Glutamatergic neuron (in vitro differentiated cells): Measurements from ENCODE around the gene DRC3. TPM values are rescaled to one million over a fixed set of nuclear protein-coding genes. Genes with fewer than 3 reads are reported as not detected.

Experiments used
- DNase-seq: peaks from one replicate; pipeline ENCODE4 v3.0.0; 2022
- H3K27ac Mint-ChIP-seq: one replicate; pipeline ENCODE4 v1.8.0; 2020; ENCODE audit warnings: mild to moderate bottlenecking, mixed read lengths, inconsistent platforms; ENCODE audit not compliant: unreplicated experiment
- H3K27me3 Mint-ChIP-seq: one replicate; pipeline ENCODE4 v1.8.0; 2020; ENCODE audit warnings: mild to moderate bottlenecking, moderate library complexity, mixed read lengths, inconsistent platforms; ENCODE audit not compliant: unreplicated experiment
- H3K36me3 Mint-ChIP-seq: one replicate; pipeline ENCODE4 v1.8.0; 2020; ENCODE audit warnings: mild to moderate bottlenecking, mixed read lengths, inconsistent platforms; ENCODE audit not compliant: unreplicated experiment
- H3K4me1 Mint-ChIP-seq: one replicate; pipeline ENCODE4 v1.8.0; 2020; ENCODE audit warnings: mild to moderate bottlenecking, low read depth, mixed read lengths, inconsistent platforms; ENCODE audit not compliant: unreplicated experiment
- H3K4me3 Mint-ChIP-seq: one replicate; pipeline ENCODE4 v1.8.0; 2020; ENCODE audit warnings: mild to moderate bottlenecking, mixed read lengths, inconsistent platforms; ENCODE audit not compliant: unreplicated experiment
- H3K9me3 Mint-ChIP-seq: one replicate; pipeline ENCODE4 v1.8.0; 2020; ENCODE audit warnings: mild to moderate bottlenecking, moderate library complexity, mixed read lengths, inconsistent platforms; ENCODE audit not compliant: unreplicated experiment
- total RNA-seq: library from RNA; stranded (reverse); fragmentation: NEBNext Ultra II Directional; extraction: Animal tissue kit (Norgen Biotek cat#: 25700); gene quantifications from one replicate; pipeline ENCODE4 v1.2.1, GENCODE V29; 2021; ENCODE audit not compliant: unreplicated experiment
- TF ChIP-seq, protein P1 (sequence below): fragments of 200-600 bp; sonication (generic); IDR thresholded peaks from one replicate; pipeline ENCODE4 v1.5.0; 2021; ENCODE audit not compliant: partially characterized antibody, unreplicated experiment

Gene DRC3
- total RNA-seq, 1 donor from 2014 or later = 0.29 TPM

DNA sequence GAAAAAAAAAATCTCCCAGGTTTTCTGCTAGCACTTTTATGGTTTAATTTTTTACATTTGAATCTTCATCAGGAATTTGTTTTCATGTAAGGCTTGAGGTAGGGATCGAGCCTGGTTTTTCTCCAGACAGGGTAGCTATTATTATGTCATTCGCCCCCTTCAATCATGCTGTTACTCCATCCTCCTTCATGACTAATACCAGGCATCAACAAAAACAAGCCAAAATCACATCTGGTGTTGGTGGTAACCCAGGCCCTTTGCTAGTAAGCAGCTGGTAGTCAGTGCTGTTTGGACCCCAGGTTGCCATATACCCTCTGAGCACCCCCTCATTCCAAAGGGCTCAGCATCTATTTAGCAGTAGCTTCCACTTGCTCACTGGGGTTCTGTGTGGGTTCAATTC lies 29.5 kb downstream of the DRC3 start:
- Mint-ChIP-seq H3K4me3 (no peak overlapping the region), H3K27me3 (peaks cover 12% of the 10 kb centered on the region), H3K36me3 (no peaks in the 10 kb centered on the region), H3K9me3 (peaks cover 9% of the 10 kb centered on the region), H3K4me1 (peaks cover 31% of the 10 kb centered on the region), H3K27ac (no peak overlapping the region)
- TF ChIP-seq, protein P1, sequence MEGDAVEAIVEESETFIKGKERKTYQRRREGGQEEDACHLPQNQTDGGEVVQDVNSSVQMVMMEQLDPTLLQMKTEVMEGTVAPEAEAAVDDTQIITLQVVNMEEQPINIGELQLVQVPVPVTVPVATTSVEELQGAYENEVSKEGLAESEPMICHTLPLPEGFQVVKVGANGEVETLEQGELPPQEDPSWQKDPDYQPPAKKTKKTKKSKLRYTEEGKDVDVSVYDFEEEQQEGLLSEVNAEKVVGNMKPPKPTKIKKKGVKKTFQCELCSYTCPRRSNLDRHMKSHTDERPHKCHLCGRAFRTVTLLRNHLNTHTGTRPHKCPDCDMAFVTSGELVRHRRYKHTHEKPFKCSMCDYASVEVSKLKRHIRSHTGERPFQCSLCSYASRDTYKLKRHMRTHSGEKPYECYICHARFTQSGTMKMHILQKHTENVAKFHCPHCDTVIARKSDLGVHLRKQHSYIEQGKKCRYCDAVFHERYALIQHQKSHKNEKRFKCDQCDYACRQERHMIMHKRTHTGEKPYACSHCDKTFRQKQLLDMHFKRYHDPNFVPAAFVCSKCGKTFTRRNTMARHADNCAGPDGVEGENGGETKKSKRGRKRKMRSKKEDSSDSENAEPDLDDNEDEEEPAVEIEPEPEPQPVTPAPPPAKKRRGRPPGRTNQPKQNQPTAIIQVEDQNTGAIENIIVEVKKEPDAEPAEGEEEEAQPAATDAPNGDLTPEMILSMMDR = no peak
- no peak for DNase-seq

DNA sequence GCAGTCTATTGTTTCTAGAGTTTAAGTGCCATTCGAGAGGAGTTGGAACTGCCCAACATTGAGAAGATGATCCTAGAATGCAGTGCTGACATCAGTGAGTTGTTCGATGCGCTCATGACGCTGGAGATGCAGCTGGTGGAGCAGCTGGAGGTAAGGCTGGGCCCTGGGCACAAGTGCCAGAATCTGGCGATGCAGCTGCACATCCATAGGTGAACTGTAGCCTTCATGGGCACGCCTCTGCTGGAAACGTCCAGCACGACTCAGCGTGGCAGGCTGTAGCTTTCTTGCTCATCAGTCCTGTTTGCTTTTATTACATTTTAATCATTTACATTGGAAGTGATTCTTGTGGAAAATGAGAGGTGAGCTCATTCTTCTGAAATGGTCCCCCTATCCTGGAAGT lies 31.7 kb downstream of the DRC3 start:
- Mint-ChIP-seq H3K4me1 (peaks cover 33% of the 10 kb centered on the region), H3K27me3 (peaks cover 15% of the 10 kb centered on the region), H3K4me3 (no peak overlapping the region), H3K9me3 (peaks cover 9% of the 10 kb centered on the region), H3K27ac (no peak overlapping the region), H3K36me3 (no peaks in the 10 kb centered on the region)
- TF ChIP-seq, protein P1 = no peak
- DNase-seq = no peak

DNA sequence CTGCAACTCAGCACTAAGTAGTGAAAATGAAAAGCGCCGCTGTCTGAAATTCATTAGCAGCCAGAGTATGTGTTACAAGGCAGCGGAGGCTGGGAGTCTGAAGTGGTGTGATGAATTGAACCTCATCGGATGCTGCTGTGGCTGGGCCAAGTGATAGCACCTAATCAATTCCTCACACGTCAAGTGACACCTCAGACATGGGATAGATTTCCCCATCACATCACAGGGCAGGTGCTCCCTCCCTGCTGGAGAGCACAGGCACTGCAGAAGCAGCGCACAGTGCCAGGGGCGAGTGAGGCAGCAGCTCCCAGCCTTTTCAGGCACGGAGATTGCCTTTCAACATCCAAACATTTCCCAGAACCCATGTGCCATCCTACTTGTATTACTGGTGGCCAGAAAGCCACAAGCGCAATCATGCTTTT lies 32.2 kb downstream of the DRC3 start:
- DNase-seq = peak; percentile 42
- Mint-ChIP-seq H3K4me3 (no peak overlapping the region), H3K36me3 (no peaks in the 10 kb centered on the region), H3K4me1 (peaks cover 27% of the 10 kb centered on the region), H3K27ac (no peak overlapping the region), H3K27me3 (peaks cover 13% of the 10 kb centered on the region), H3K9me3 (peaks cover 10% of the 10 kb centered on the region)
- TF ChIP-seq, protein P1 = peak; percentile 58

DNA sequence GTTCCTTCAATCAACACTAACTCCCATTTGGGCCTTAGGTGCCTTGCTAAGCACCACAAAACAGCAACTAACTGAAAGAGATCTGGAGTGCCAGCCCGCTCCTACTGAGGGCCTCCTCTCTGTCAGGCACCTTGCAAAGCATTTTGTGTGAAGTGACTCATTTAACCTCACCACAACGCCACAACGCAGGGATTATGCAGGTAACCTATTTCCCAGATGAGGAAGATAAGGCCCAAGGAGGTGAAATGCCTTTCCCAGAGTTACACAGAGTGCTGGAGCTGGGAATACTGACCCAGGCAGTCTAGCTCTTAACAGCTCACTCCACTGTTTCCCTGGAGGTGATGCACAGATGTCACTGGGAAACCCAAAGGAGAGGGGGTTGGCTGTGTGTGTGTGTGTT lies 32.8 kb downstream of the DRC3 start:
- H3K27ac Mint-ChIP-seq = no peak overlapping the region
- no peak for DNase-seq
- TF ChIP-seq, protein P1 = no peak

DNA sequence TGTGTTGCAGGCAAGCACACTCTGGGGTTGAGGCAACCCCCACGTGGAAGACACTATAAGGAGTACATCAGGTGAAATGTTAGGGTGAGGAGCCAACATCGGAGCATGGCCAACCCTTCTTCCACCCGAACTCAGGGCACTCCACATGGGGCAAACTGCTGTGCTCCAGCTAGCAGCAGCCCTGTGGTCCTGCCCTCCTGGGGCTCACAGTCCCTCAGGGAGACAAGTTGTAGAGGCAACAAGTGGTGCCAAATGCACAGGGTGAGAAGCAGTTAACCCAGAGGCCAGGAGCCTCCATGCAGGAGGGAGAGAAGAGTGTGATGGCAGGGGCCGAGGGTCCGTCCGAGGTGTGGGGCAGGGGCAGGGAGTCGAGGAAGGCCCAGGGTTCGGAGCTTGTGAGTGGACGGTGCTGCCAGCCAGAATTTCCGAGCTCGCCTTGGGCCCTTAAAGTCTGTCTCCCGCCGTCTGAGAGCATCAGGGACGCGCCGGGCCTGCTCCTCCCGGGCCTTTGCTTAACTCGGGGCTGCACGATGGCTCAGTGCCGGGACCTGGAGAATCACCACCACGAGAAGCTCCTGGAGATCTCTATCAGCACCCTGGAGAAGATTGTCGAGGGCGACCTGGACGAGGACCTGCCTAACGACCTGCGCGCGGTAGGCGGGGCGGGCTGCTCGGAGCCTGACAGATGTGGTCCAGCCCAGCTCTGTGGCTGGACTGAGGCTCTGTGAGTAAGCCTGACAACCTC lies 34.0 kb downstream of the DRC3 start:
- Mint-ChIP-seq H3K36me3 (peaks cover 6% of the 10 kb centered on the region), H3K4me3 (no peak overlapping the region), H3K27ac (no peak overlapping the region), H3K27me3 (peaks cover 9% of the 10 kb centered on the region), H3K4me1 (peaks cover 24% of the 10 kb centered on the region), H3K9me3 (peaks cover 9% of the 10 kb centered on the region)
- DNase-seq = no peak
- TF ChIP-seq, protein P1 = no peak

More for the DNA sequence above, 32.8 kb downstream of the DRC3 start:
- Mint-ChIP-seq H3K27me3 (peaks cover 9% of the 10 kb centered on the region), H3K36me3 (peaks cover 5% of the 10 kb centered on the region), H3K4me1 (peaks cover 24% of the 10 kb centered on the region), H3K4me3 (no peak overlapping the region), H3K9me3 (peaks cover 9% of the 10 kb centered on the region)
